ENCODE results near the gene DES.

- TF ChIP-seq SMC3 (conservative IDR thresholded peaks at IDR 0.05; ENCODE audit: insufficient read depth, low read depth, low read length) (no peak), POLR2A (conservative IDR thresholded peaks at IDR 0.05) (no peak), CREBBP (IDR thresholded peaks at IDR 0.05; ENCODE audit: low read depth, low read length) (no peak), ZBED1 (IDR thresholded peaks at IDR 0.05) (no peak), SRSF9 (IDR thresholded peaks at IDR 0.05; ENCODE audit: borderline replicate concordance, low read depth, low read length) (no peak), ZNF121 (CRISPR knock-in tag; conservative IDR thresholded peaks at IDR 0.05) (no peak), ZNF134 (CRISPR knock-in tag; conservative IDR thresholded peaks at IDR 0.05) (no peak)
These were observed 21.3 kb downstream of the DES start for GRCh38 chr2:219439506-219439905.

All from K562 (cell line).